WTC11 (cell line): ENCODE data around the gene PHOSPHO1. TPM values are rescaled to one million over a fixed set of nuclear protein-coding genes. Genes with fewer than 3 reads are reported as not detected.

Experiments
- ATAC-seq: fragments of 200-7000 bp; cut with Tn5 transposase; 2 replicates; pipeline ENCODE4 v1.10.0; 2021; ENCODE audit warnings: mild to moderate bottlenecking, moderate library complexity
- CTCF ChIA-PET: fragments of 300-600 bp; sonication (Branson Sonifier 250); formaldehyde crosslinking; loops from one replicate; lab custom pipeline; 2021; ENCODE audit warnings: antibody characterized with exemption; lab: Charles Lee
- POLR2A ChIA-PET: fragments of 350-600 bp; sonication (Branson Sonifier 250); formaldehyde crosslinking; loops from one replicate; lab custom pipeline; 2021; ENCODE audit warnings: antibody characterized with exemption; lab: Charles Lee
- DNase-seq: peaks from one replicate; pipeline ENCODE4 v3.0.0; 2021; ENCODE audit warnings: low spot score
- H3K27ac Mint-ChIP-seq: 2 replicates; pipeline ENCODE4 v1.8.0; 2021; ENCODE audit warnings: mixed read lengths
- H3K27me3 Mint-ChIP-seq: 2 replicates; pipeline ENCODE4 v1.8.0; 2021; ENCODE audit warnings: low read depth, mild to moderate bottlenecking, moderate library complexity, mixed read lengths
- H3K36me3 Mint-ChIP-seq: 2 replicates; pipeline ENCODE4 v1.8.0; 2021; ENCODE audit warnings: mixed read lengths
- H3K4me1 Mint-ChIP-seq: 2 replicates; pipeline ENCODE4 v1.8.0; 2022; ENCODE audit warnings: mixed read lengths
- H3K4me3 Mint-ChIP-seq: 2 replicates; pipeline ENCODE4 v1.8.0; 2021; ENCODE audit warnings: mild to moderate bottlenecking, moderate library complexity, mixed read lengths
- H3K9me3 Mint-ChIP-seq: 2 replicates; pipeline ENCODE4 v1.8.0; 2021; ENCODE audit warnings: mixed read lengths
- ATF1 ChIP-seq: sonication (generic); formaldehyde crosslinking; IDR thresholded peaks from 2 replicates; pipeline ENCODE4 v1.8.1; 2023; ENCODE audit warnings: mild to moderate bottlenecking, moderate library complexity, missing genetic modification reagents
- ATF2 ChIP-seq: sonication (generic); formaldehyde crosslinking; IDR thresholded peaks from 2 replicates; pipeline ENCODE4 v1.8.1; 2022; ENCODE audit warnings: low read depth, missing genetic modification reagents, borderline replicate concordance
- E2F4 ChIP-seq: sonication (generic); formaldehyde crosslinking; IDR thresholded peaks from 2 replicates; pipeline ENCODE4 v1.8.1; 2022; ENCODE audit warnings: low read depth, mild to moderate bottlenecking, moderate library complexity, missing genetic modification reagents, borderline replicate concordance
- ERG ChIP-seq: fragments of 250-450 bp; sonication (Bioruptor Pico); IDR thresholded peaks from 2 replicates; pipeline ENCODE4 v1.8.0; 2021; ENCODE audit warnings: mild to moderate bottlenecking
- ESRRA ChIP-seq: sonication (generic); formaldehyde crosslinking; IDR thresholded peaks from 2 replicates; pipeline ENCODE4 v1.8.1; 2022; ENCODE audit warnings: mild to moderate bottlenecking, missing genetic modification reagents, borderline replicate concordance
- FOXP4 ChIP-seq: sonication (generic); formaldehyde crosslinking; IDR thresholded peaks from 2 replicates; pipeline ENCODE4 v1.8.0; 2022; ENCODE audit warnings: mild to moderate bottlenecking, missing genetic modification reagents
- JUN ChIP-seq: sonication (generic); formaldehyde crosslinking; IDR thresholded peaks from 2 replicates; pipeline ENCODE4 v1.8.0; 2023; ENCODE audit warnings: mild to moderate bottlenecking, missing genetic modification reagents
- KAT7 ChIP-seq: sonication (generic); formaldehyde crosslinking; IDR thresholded peaks from 2 replicates; pipeline ENCODE4 v1.8.1; 2023; ENCODE audit warnings: missing genetic modification reagents, mild to moderate bottlenecking, borderline replicate concordance
- MLX ChIP-seq: sonication (generic); formaldehyde crosslinking; IDR thresholded peaks from 2 replicates; pipeline ENCODE4 v1.8.1; 2023; ENCODE audit warnings: mild to moderate bottlenecking, missing genetic modification reagents, moderate library complexity
- MXD4 ChIP-seq: fragments of 250-450 bp; sonication (Bioruptor Pico); IDR thresholded peaks from 2 replicates; pipeline ENCODE4 v1.8.0; 2021; ENCODE audit warnings: mild to moderate bottlenecking, moderate library complexity, borderline replicate concordance
- MYBL2 ChIP-seq: sonication (generic); formaldehyde crosslinking; IDR thresholded peaks from 2 replicates; pipeline ENCODE4 v1.8.1; 2023; ENCODE audit warnings: mild to moderate bottlenecking, moderate library complexity, missing genetic modification reagents
- PRDM15 ChIP-seq: sonication (generic); formaldehyde crosslinking; IDR thresholded peaks from 2 replicates; pipeline ENCODE4 v1.8.0; 2022; ENCODE audit warnings: missing genetic modification reagents
- PREB ChIP-seq: sonication (generic); formaldehyde crosslinking; IDR thresholded peaks from 2 replicates; pipeline ENCODE4 v1.8.1; 2022; ENCODE audit warnings: mild to moderate bottlenecking, missing genetic modification reagents, moderate library complexity, borderline replicate concordance
- PRRX2 ChIP-seq: fragments of 250-450 bp; sonication (Bioruptor Pico); IDR thresholded peaks from 2 replicates; pipeline ENCODE4 v1.8.0; 2021; ENCODE audit warnings: mild to moderate bottlenecking
- SMAD4 ChIP-seq: sonication (generic); formaldehyde crosslinking; IDR thresholded peaks from 2 replicates; pipeline ENCODE4 v1.8.0; 2022; ENCODE audit warnings: mild to moderate bottlenecking, missing genetic modification reagents
- SP1 ChIP-seq: sonication (generic); formaldehyde crosslinking; conservative IDR thresholded peaks from 2 replicates; pipeline ENCODE4 v1.8.1; 2022; ENCODE audit warnings: missing genetic modification reagents
- TP53 ChIP-seq: sonication (generic); formaldehyde crosslinking; IDR thresholded peaks from 2 replicates; pipeline ENCODE4 v1.8.1; 2023; ENCODE audit warnings: mild to moderate bottlenecking, missing genetic modification reagents
- USF2 ChIP-seq: sonication (generic); formaldehyde crosslinking; IDR thresholded peaks from 2 replicates; pipeline ENCODE4 v1.8.1; 2023; ENCODE audit warnings: mild to moderate bottlenecking, missing genetic modification reagents, moderate library complexity
- ZMAT4 ChIP-seq: fragments of 250-450 bp; sonication (Bioruptor Pico); IDR thresholded peaks from 2 replicates; pipeline ENCODE4 v1.9.0; 2021; ENCODE audit warnings: mild to moderate bottlenecking
- ZNF232 ChIP-seq: sonication (generic); formaldehyde crosslinking; IDR thresholded peaks from 2 replicates; pipeline ENCODE4 v1.8.0; 2022; ENCODE audit warnings: mild to moderate bottlenecking, missing genetic modification reagents
- ZNF317 ChIP-seq: sonication (generic); formaldehyde crosslinking; IDR thresholded peaks from 2 replicates; pipeline ENCODE4 v1.8.1; 2023; ENCODE audit warnings: low read depth, mild to moderate bottlenecking, moderate library complexity, missing genetic modification reagents, borderline replicate concordance
- total RNA-seq: library from RNA; stranded (reverse); gene quantifications from 3 replicates; pipeline ENCODE4 v1.2.3, GENCODE V29; 2021

The PHOSPHO1 gene
- total RNA-seq, 1 experiment from 2014 or later = 0.81 TPM

- TF ChIP-seq E2F4 (CRISPR knock-in tag) (no peak), ZNF232 (CRISPR knock-in tag) (no peak), ESRRA (CRISPR knock-in tag) (no peak), SMAD4 (CRISPR knock-in tag) (no peak), MLX (CRISPR knock-in tag) (no peak), PRDM15 (CRISPR knock-in tag) (no peak), MXD4 (CRISPR knock-in tag) (no peak), ZNF317 (CRISPR knock-in tag) (no peak), ATF2 (no peak)
Measured at GRCh38 chr17:49242813-49243212, 12.2 kb upstream of the PHOSPHO1 start (continued).

GRCh38 chr17:49241692-49242397 lies 11.3 kb upstream of the PHOSPHO1 start:
- no peak overlapping the region for H3K4me3 Mint-ChIP-seq
- no peaks in the 10 kb centered on the region for H3K9me3 Mint-ChIP-seq
- H3K4me1 Mint-ChIP-seq = peaks cover 5% of the 10 kb centered on the region
- no peaks in the 10 kb centered on the region for H3K27me3 Mint-ChIP-seq
- ATAC-seq (no peak), DNase-seq (no peak)
- no peaks in the 10 kb centered on the region for H3K36me3 Mint-ChIP-seq
- ChIA-PET CTCF (interaction anchor here (0.7 kb wide), 1 partner anchor 127 kb away, joined by 3 read pairs; no protein-coding TSS in a partner anchor), POLR2A (no interaction called here)
- no peak overlapping the region for H3K27ac Mint-ChIP-seq
- TF ChIP-seq TP53 (CRISPR knock-in tag) (no peak), FOXP4 (CRISPR knock-in tag) (no peak), JUN (CRISPR knock-in tag) (no peak), ZMAT4 (no peak), MYBL2 (CRISPR knock-in tag) (no peak), KAT7 (no peak), PRRX2 (no peak), PREB (CRISPR knock-in tag) (no peak), ERG (CRISPR knock-in tag) (no peak), ATF1 (CRISPR knock-in tag) (no peak), USF2 (CRISPR knock-in tag) (no peak), ATF2 (no peak), SP1 (CRISPR knock-in tag) (no peak)
